HepG2 (cell line): ENCODE measurements around the gene CCDC80. TPM values are rescaled to one million over a fixed set of nuclear protein-coding genes. Genes with fewer than 3 reads are reported as not detected.

Experiments used
- CENPT ChIP-seq: sonication (generic); formaldehyde crosslinking; IDR thresholded peaks from 2 replicates; pipeline ENCODE4 v1.8.0; 2022; ENCODE audit warnings: low read depth, mild to moderate bottlenecking, moderate library complexity, missing genetic modification reagents
- CREB1 ChIP-seq, 2 experiments: fragments of 450-650 bp in 1 of 2; IDR thresholded peaks; 2 replicates each; pipeline ENCODE4 v1.6.1; 2016 to 2017; ENCODE audit warnings: control low read depth in 1 of 2, mild to moderate bottlenecking in 1 of 2, missing compliant biosample characterization in 1 of 2, missing genetic modification characterization in 1 of 2
- CREM ChIP-seq, 2 experiments: sonication (generic) in 1 of 2; formaldehyde crosslinking in 1 of 2; IDR thresholded peaks; 2 replicates each; pipeline versions ENCODE4 v1.4.0 to v1.6.1; 2016 to 2020; ENCODE audit warnings: antibody characterized with exemption in 1 of 2, mild to moderate bottlenecking in 1 of 2, missing genetic modification reagents in 1 of 2
- RARG ChIP-seq: sonication (generic); formaldehyde crosslinking; IDR thresholded peaks from 2 replicates; pipeline ENCODE4 v1.4.0; 2020; ENCODE audit warnings: low read depth, mild to moderate bottlenecking, missing genetic modification reagents
- SIN3B ChIP-seq: fragments of 150-350 bp; IDR thresholded peaks from 2 replicates; pipeline ENCODE4 v1.6.1; 2014; ENCODE audit warnings: low read length
- SRY ChIP-seq: sonication (generic); formaldehyde crosslinking; IDR thresholded peaks from 2 replicates; pipeline ENCODE4 v1.8.0; 2022; ENCODE audit warnings: mild to moderate bottlenecking, missing genetic modification reagents
- ZNF235 ChIP-seq: sonication (generic); formaldehyde crosslinking; IDR thresholded peaks from 2 replicates; pipeline ENCODE4 v1.8.1; 2023; ENCODE audit warnings: mild to moderate bottlenecking, missing genetic modification reagents, borderline replicate concordance
- ZNF460 ChIP-seq: sonication (generic); formaldehyde crosslinking; IDR thresholded peaks from 2 replicates; pipeline ENCODE4 v1.5.1; 2020; ENCODE audit warnings: missing genetic modification reagents, mild to moderate bottlenecking, borderline replicate concordance
- ZNF556 ChIP-seq: sonication (generic); formaldehyde crosslinking; IDR thresholded peaks from 2 replicates; pipeline ENCODE4 v1.4.0; 2020; ENCODE audit warnings: mild to moderate bottlenecking, missing genetic modification reagents, borderline replicate concordance
- ZNF567 ChIP-seq: sonication (generic); formaldehyde crosslinking; IDR thresholded peaks from 2 replicates; pipeline ENCODE4 v1.8.1; 2023; ENCODE audit warnings: mild to moderate bottlenecking, missing genetic modification reagents, borderline replicate concordance
- ZNF766 ChIP-seq: sonication (generic); formaldehyde crosslinking; IDR thresholded peaks from 2 replicates; pipeline ENCODE4 v1.5.0; 2020; ENCODE audit warnings: missing genetic modification reagents, borderline replicate concordance
- ZNF775 ChIP-seq: sonication (generic); formaldehyde crosslinking; IDR thresholded peaks from 2 replicates; pipeline ENCODE4 v1.4.0; 2020; ENCODE audit warnings: missing genetic modification reagents, mild to moderate bottlenecking, moderate library complexity, borderline replicate concordance
- ZSCAN9 ChIP-seq: IDR thresholded peaks from 2 replicates; pipeline ENCODE4 v1.6.1; 2016; ENCODE audit warnings: borderline replicate concordance
- ZZZ3 ChIP-seq: sonication (generic); formaldehyde crosslinking; IDR thresholded peaks from 2 replicates; pipeline ENCODE4 v1.4.0; 2020; ENCODE audit warnings: missing genetic modification reagents, mild to moderate bottlenecking, borderline replicate concordance
- polyA plus RNA-seq, 8 experiments: library from polyadenylated mRNA; depleted of rRNA in 3 of 8; stranded (reverse) in 7 of 8; unstranded in 1 of 8; fragments of >200 nt; fragmentation: Illumina TruSeq in 4 of 8; extraction: Trizol in 4 of 8; gene quantifications; 2 replicates each; pipeline versions ENCODE4 v1.2.1 to v1.2.3, GENCODE V29; 2011 to 2016; ENCODE audit warnings: low read depth in 4 of 8, missing spikeins in 1 of 8, mixed read lengths in 1 of 8; ENCODE audit not compliant: insufficient read depth in 1 of 8
- total RNA-seq, 5 experiments: library from RNA; depleted of rRNA; stranded (reverse); fragments of >200 nt; fragmentation: Illumina TruSeq; extraction: Trizol; gene quantifications; 2 replicates each; pipeline ENCODE4 v1.2.3, GENCODE V29; 2016; ENCODE audit warnings: low read depth in 1 of 5
- TF ChIP-seq, protein P1 (sequence below): sonication (generic); formaldehyde crosslinking; IDR thresholded peaks from 2 replicates; pipeline ENCODE4 v1.9.0; 2021; ENCODE audit warnings: mild to moderate bottlenecking, missing genetic modification reagents
- TF ChIP-seq, protein P2 (sequence below): sonication (generic); formaldehyde crosslinking; IDR thresholded peaks from 2 replicates; pipeline ENCODE4 v1.5.1; 2020; ENCODE audit warnings: mild to moderate bottlenecking, missing genetic modification reagents, borderline replicate concordance

The CCDC80 gene
- total and polyA plus RNA-seq, 2 of the 13 experiments (the other 11 are each of a cell fraction or from before 2014, with no cell fraction given), result not detected

- no peak for TF ChIP-seq ZNF235 (CRISPR knock-in tag)
- no peak for TF ChIP-seq ZNF460 (CRISPR knock-in tag)
- TF ChIP-seq, protein P1, sequence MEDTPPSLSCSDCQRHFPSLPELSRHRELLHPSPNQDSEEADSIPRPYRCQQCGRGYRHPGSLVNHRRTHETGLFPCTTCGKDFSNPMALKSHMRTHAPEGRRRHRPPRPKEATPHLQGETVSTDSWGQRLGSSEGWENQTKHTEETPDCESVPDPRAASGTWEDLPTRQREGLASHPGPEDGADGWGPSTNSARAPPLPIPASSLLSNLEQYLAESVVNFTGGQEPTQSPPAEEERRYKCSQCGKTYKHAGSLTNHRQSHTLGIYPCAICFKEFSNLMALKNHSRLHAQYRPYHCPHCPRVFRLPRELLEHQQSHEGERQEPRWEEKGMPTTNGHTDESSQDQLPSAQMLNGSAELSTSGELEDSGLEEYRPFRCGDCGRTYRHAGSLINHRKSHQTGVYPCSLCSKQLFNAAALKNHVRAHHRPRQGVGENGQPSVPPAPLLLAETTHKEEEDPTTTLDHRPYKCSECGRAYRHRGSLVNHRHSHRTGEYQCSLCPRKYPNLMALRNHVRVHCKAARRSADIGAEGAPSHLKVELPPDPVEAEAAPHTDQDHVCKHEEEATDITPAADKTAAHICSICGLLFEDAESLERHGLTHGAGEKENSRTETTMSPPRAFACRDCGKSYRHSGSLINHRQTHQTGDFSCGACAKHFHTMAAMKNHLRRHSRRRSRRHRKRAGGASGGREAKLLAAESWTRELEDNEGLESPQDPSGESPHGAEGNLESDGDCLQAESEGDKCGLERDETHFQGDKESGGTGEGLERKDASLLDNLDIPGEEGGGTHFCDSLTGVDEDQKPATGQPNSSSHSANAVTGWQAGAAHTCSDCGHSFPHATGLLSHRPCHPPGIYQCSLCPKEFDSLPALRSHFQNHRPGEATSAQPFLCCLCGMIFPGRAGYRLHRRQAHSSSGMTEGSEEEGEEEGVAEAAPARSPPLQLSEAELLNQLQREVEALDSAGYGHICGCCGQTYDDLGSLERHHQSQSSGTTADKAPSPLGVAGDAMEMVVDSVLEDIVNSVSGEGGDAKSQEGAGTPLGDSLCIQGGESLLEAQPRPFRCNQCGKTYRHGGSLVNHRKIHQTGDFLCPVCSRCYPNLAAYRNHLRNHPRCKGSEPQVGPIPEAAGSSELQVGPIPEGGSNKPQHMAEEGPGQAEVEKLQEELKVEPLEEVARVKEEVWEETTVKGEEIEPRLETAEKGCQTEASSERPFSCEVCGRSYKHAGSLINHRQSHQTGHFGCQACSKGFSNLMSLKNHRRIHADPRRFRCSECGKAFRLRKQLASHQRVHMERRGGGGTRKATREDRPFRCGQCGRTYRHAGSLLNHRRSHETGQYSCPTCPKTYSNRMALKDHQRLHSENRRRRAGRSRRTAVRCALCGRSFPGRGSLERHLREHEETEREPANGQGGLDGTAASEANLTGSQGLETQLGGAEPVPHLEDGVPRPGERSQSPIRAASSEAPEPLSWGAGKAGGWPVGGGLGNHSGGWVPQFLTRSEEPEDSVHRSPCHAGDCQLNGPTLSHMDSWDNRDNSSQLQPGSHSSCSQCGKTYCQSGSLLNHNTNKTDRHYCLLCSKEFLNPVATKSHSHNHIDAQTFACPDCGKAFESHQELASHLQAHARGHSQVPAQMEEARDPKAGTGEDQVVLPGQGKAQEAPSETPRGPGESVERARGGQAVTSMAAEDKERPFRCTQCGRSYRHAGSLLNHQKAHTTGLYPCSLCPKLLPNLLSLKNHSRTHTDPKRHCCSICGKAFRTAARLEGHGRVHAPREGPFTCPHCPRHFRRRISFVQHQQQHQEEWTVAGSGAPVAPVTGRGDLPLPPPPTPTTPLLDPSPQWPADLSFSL (CRISPR knock-in tag), result no peak
- TF ChIP-seq ZZZ3, result no peak
- no peak for TF ChIP-seq ZSCAN9 (CRISPR knock-in tag)
- TF ChIP-seq ZNF567 (CRISPR knock-in tag), result no peak
- peak; percentile 88 for TF ChIP-seq CREM (IDR thresholded peaks at IDR 0.05)
- 0 out of 2 replicates have a peak, but pooled peaks have one; percentile 44 for TF ChIP-seq CREM (CRISPR knock-in tag; IDR thresholded peaks at IDR 0.05)
- TF ChIP-seq RARG (CRISPR knock-in tag), result no peak
- TF ChIP-seq SRY (CRISPR knock-in tag), result no peak
- TF ChIP-seq CENPT (CRISPR knock-in tag), result no peak
- no peak for TF ChIP-seq ZNF775 (CRISPR knock-in tag)
- no peak for TF ChIP-seq ZNF556
- TF ChIP-seq SIN3B, result 0 out of 2 replicates have a peak, but pooled peaks have one; percentile 24
- TF ChIP-seq CREB1 (IDR thresholded peaks at IDR 0.05), result peak; percentile 83
- peak; percentile 95 for TF ChIP-seq CREB1 (CRISPR knock-in tag; IDR thresholded peaks at IDR 0.05)
- no peak for TF ChIP-seq ZNF766 (CRISPR knock-in tag)
- TF ChIP-seq, protein P2, sequence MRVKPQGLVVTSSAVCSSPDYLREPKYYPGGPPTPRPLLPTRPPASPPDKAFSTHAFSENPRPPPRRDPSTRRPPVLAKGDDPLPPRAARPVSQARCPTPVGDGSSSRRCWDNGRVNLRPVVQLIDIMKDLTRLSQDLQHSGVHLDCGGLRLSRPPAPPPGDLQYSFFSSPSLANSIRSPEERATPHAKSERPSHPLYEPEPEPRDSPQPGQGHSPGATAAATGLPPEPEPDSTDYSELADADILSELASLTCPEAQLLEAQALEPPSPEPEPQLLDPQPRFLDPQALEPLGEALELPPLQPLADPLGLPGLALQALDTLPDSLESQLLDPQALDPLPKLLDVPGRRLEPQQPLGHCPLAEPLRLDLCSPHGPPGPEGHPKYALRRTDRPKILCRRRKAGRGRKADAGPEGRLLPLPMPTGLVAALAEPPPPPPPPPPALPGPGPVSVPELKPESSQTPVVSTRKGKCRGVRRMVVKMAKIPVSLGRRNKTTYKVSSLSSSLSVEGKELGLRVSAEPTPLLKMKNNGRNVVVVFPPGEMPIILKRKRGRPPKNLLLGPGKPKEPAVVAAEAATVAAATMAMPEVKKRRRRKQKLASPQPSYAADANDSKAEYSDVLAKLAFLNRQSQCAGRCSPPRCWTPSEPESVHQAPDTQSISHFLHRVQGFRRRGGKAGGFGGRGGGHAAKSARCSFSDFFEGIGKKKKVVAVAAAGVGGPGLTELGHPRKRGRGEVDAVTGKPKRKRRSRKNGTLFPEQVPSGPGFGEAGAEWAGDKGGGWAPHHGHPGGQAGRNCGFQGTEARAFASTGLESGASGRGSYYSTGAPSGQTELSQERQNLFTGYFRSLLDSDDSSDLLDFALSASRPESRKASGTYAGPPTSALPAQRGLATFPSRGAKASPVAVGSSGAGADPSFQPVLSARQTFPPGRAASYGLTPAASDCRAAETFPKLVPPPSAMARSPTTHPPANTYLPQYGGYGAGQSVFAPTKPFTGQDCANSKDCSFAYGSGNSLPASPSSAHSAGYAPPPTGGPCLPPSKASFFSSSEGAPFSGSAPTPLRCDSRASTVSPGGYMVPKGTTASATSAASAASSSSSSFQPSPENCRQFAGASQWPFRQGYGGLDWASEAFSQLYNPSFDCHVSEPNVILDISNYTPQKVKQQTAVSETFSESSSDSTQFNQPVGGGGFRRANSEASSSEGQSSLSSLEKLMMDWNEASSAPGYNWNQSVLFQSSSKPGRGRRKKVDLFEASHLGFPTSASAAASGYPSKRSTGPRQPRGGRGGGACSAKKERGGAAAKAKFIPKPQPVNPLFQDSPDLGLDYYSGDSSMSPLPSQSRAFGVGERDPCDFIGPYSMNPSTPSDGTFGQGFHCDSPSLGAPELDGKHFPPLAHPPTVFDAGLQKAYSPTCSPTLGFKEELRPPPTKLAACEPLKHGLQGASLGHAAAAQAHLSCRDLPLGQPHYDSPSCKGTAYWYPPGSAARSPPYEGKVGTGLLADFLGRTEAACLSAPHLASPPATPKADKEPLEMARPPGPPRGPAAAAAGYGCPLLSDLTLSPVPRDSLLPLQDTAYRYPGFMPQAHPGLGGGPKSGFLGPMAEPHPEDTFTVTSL (CRISPR knock-in tag), result 0 out of 2 replicates have a peak, but pooled peaks have one; percentile 11
Measured at GRCh38 chr3:112560721-112561483, 80.0 kb downstream of the CCDC80 start (continued).
